HPDE6-E6E7 (cell line): Measurements from ENCODE around the gene OXA1L.
"Not testable (repeated sequence)": the region's sequence is repeated elsewhere in the genome, so short reads cannot be mapped to it uniquely, and the experiment has no call there.

ENCODE experiments used
- DNase-seq: peaks from one replicate; pipeline ENCODE4 v3.0.0; 2011; ENCODE audit warnings: missing footprints; ENCODE audit errors: extremely low spot score

Gene OXA1L

GRCh38 chr14:22766457-22767322 lies at the start of gene OXA1L:
OXA1L (plus strand) TSS chr14:22766688; CDS start chr14:22766702, 14 bp downstream.
- DNase-seq, result peak; percentile 90

GRCh38 chr14:22718091-22718490 lies 48.4 kb upstream of the OXA1L start:
- no peak for DNase-seq

- DNase-seq, result no peak
Measured at GRCh38 chr14:22721213-22721612, 45.3 kb upstream of the OXA1L start.

DNA sequence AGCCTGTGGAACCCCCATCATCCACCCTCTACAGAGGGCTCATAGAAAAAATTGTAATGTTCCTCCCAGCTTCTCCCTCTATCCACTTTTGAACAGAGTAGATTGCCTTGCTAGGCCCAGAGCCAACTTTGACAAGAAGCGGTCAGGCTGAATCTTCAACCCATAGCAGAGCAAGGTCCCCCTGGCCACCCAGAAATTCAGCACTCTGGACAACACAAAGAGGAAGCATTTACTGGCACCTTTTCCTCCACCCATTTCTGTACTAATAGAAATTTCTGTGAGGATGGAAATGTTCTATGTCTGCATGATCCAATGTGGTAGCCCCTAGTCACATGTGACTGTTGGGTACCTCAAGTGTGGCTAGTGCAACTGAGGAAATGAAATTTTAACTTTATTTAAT lies 42.7 kb upstream of the OXA1L start:
- DNase-seq, result no peak

- DNase-seq, result not testable (repeated sequence)
Measured at GRCh38 chr14:22724847-22725246, 41.6 kb upstream of the OXA1L start.

DNA sequence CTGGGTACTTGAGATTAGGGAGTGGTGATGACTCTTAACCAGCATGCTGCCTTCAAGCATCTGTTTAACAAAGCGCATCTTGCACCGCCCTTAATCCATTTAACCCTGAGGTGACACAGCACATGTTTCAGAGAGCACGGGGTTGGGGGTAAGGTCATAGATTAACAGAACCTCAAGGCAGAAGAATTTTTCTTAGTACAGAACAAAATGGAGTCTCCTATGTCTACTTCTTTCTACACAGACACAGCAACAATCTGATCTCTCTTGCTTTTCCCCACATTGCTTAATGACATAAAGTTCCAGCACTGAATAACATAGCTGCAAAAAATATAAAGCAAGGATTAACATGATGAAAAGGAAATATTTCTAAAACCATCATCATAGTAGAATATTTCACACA lies 41.1 kb upstream of the OXA1L start:
- not testable (repeated sequence) for DNase-seq

GRCh38 chr14:22726012-22726411 lies 40.5 kb upstream of the OXA1L start:
- no peak for DNase-seq

- not testable (repeated sequence) for DNase-seq
Measured at GRCh38 chr14:22732062-22732461, 34.4 kb upstream of the OXA1L start.

DNA sequence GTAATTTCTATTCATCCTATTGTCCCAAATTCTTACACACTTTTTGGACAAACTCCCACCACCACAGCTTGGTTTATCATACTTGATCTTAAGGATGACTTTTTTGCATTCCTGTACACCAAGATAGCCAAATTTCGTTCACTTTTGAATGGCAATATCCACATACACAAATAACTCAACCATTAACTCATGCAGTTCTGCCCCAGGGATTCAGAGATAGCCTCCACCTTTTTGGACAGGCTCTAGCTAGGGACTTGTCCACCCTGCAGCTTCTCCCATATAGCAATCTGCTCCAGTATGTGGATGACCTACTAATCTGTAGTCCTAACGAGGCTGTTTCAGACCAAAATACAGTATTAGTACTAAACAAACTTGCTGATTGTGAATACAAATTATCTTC lies 32.7 kb upstream of the OXA1L start:
- no peak for DNase-seq

DNA sequence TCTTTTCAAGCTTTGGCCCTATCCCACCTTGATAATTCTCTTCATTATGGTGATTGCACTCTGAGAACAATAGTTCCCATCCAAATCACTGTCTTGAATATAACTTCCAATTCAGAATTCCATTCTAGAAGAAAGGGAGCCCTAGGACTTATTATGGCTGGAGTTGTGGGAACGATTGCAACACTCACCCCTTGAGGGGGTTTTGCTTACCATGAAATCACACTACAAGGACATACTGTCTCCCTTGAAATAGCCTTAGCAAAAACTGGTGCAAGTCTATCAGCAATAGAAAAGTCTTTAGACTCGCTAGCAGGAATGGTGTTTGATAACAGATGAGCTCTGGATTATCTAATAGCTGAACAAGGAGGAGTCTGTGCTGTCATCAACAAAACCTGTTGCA lies 31.4 kb upstream of the OXA1L start:
- DNase-seq, result no peak

DNA sequence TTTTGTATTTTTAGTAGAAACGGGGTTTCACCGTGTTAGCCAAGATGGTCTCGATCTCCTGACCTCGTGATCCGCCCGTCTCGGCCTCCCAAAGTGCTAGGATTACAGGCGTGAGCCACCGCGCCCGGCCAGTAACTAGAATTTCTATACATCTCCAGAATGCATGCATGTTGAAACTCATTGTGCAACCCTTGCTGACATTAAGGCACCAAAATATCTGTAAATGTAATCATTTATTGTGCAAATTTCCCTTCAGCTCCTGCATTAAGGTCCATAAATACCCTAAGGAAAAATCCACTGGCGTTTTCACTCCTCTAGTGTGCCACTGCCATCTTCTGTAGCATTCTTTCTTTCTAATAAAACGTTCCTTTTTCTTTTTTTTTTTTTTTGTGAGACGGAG lies 30.1 kb upstream of the OXA1L start:
- DNase-seq, result not testable (repeated sequence)

DNA sequence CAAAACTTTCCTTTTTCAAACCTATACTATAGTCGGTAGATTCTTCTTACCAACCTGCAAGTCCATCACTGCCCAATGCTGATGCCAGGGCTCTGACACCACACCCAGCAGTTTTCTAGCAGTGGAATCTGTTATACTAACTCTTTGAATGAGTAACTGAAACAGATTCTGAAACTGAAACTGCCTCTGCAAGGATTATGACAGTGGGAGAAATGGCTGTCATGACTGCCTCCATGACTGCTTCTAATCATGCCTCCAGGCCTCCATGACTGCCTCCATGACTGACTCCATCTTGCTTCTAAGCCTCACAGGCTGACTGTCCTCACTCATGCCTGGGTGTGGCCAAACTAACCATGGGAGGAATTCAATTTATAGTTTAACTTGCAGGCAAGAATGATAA lies 29.4 kb upstream of the OXA1L start:
- DNase-seq, result no peak

- DNase-seq, result no peak
Measured at GRCh38 chr14:22739423-22739822, 27.1 kb upstream of the OXA1L start.

DNA sequence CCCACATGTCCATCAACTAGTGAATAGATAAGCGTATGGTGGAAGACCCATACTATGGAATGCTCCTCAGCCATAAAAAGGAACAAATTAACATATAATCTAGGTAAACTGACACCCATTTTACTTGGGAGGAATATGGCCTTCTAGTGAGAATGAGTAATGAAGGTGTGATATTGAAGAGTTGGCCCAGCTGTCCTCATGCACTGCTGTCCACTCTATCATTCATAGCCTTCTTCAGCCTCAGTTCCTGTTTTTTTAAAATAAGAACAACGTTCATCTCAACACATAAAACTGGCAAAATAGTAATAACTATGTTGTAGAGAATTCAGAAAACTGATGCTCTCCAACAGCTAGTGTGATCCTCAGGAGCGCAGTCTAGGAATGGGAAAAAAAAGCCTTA lies 26.5 kb upstream of the OXA1L start:
- DNase-seq, result no peak

- no peak for DNase-seq
Measured at GRCh38 chr14:22747769-22748168, 18.7 kb upstream of the OXA1L start.

- DNase-seq, result no peak
Measured at GRCh38 chr14:22748206-22748605, 18.3 kb upstream of the OXA1L start.

DNA sequence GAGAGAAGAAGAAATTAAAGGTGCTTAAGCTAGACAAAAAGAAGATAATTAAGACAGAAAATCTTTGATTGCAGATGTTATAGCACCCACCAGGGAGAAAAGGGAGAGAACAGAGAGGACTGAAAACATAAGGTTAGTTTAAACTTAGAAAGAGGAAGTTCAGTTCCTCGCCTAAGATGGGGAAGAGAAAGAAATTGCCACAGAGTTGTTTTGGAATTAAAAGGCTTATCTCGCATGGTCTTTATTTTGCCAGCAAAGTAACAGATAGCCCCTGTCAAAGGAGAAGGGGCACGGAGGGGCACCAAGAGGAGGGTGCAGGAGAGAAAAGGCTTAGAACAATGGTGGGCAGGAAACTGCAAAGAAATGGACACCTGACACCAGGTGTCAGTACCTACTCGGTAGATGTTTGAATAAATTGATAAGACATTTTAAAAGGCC lies 17.8 kb upstream of the OXA1L start:
- no peak for DNase-seq

- DNase-seq, result no peak
Measured at GRCh38 chr14:22752422-22752821, 14.1 kb upstream of the OXA1L start.

GRCh38 chr14:22753586-22753985 lies 12.9 kb upstream of the OXA1L start:
- DNase-seq, result no peak

DNA sequence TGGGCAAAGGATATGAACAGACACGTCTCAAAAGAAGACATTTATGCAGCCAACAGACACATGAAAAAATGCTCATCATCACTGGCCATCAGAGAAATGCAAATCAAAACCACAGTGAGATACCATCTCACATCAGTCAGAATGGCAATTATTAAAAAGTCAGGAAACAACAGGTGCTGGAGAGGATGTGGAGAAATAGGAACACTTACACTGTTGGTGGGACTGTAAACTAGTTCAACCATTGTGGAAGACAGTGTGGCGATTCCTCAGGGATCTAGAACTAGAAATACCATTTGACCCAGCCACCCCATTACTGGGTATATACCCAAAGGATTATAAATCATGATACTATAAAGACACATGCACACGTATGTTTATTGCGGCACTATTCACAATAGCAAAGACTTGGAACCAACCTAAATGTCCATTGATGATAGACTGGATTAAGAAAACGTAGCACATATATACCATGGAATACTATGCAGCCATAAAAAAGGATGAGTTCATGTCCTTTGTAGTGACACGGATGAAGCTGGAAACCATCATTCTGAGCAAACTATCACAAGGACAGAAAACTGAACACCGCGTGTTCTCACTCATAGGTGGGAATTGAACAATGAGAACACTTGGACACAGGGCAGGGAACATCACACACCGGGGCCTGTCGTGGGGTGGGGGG lies 8.4 kb upstream of the OXA1L start:
- DNase-seq, result not testable (repeated sequence)

- no peak for DNase-seq
Measured at GRCh38 chr14:22761734-22762133, 4.8 kb upstream of the OXA1L start.

- DNase-seq, result no peak
Measured at GRCh38 chr14:22764382-22764781, 2.1 kb upstream of the OXA1L start.

- no peak for DNase-seq
Measured at GRCh38 chr14:22767323-22767589, 768 bp downstream of the OXA1L start.
